ENCODE data around the gene ZBTB7C. TPM values are rescaled to one million over a fixed set of nuclear protein-coding genes. Genes with fewer than 3 reads are reported as not detected.

ZBTB7C gene
- total and polyA plus RNA-seq, 2 of the 4 experiments (the other 2 are of a cell fraction), result not detected

GRCh38 chr18:48111587-48111986 is 297.6 kb downstream of the ZBTB7C start:
- Histone ChIP-seq H2BK5ac (ENCODE audit: low read depth, low read length, poor library complexity, severe bottlenecking) (no peak overlapping the region), H3K9ac (ENCODE audit: low read depth, low read length) (no peak overlapping the region), H4K91ac (ENCODE audit: insufficient read depth, low read depth, low read length) (no peak overlapping the region), H3K79me1 (ENCODE audit: low read depth in 1 of 2, low read length in 2 of 2) (no peaks in the 10 kb centered on the region), H3K9me3 (ENCODE audit: control insufficient read depth, insufficient read depth, low read length) (no peaks in the 10 kb centered on the region), H2BK20ac (ENCODE audit: low read depth, low read length) (no peak overlapping the region), H4K8ac (ENCODE audit: low read depth in 2 of 2, low read length in 2 of 2) (no peak overlapping the region), H3K4me1 (ENCODE audit: control insufficient read depth, insufficient read depth, low read length) (no peaks in the 10 kb centered on the region), H3K18ac (ENCODE audit: low read depth, low read length) (no peak overlapping the region), H2AK5ac (ENCODE audit: low read depth, low read length) (no peak overlapping the region), H2AFZ (replicated peaks; ENCODE audit: low read length, poor library complexity) (peak overlapping the region; percentile 39), H2BK15ac (ENCODE audit: low read depth, low read length) (no peak overlapping the region), H3K4ac (ENCODE audit: low read depth, low read length) (no peak overlapping the region), H3K4me2 (ENCODE audit: low read depth, low read length) (no peak overlapping the region), H3K9me1 (ENCODE audit: insufficient read depth, low read length) (no peaks in the 10 kb centered on the region), H3K23ac (ENCODE audit: low read depth, low read length) (no peak overlapping the region), H4K5ac (ENCODE audit: low read depth, low read length) (no peak overlapping the region), H3K36me3 (ENCODE audit: control insufficient read depth, insufficient read depth, low read length) (no peaks in the 10 kb centered on the region), H2AK9ac (replicated peaks; ENCODE audit: low read depth, low read length, poor library complexity) (no peak overlapping the region), H3K27me3 (ENCODE audit: control insufficient read depth, insufficient read depth, low read length) (peaks cover 9% of the 10 kb centered on the region), H3K4me3 (ENCODE audit: insufficient read depth, low read depth, low read length) (no peak overlapping the region), H3K27ac (ENCODE audit: insufficient read depth, low read length) (no peak overlapping the region), H3K56ac (ENCODE audit: extremely low read depth, insufficient read depth, low read length) (no peak overlapping the region), H2BK120ac (ENCODE audit: low read depth, low read length) (no peak overlapping the region), H3K14ac (replicated peaks; ENCODE audit: low read depth, low read length) (no peak overlapping the region), H4K20me1 (ENCODE audit: insufficient read depth, low read length) (no peaks in the 10 kb centered on the region)
- WGBS, 2 experiments (ENCODE audit: extremely low coverage in 2 of 2, insufficient read length in 1 of 2), result no CpG with 5 or more reads among the region's 5 CpGs
- BruUV-seq (replicated peaks), result no TSS peak
- ChIA-PET CTCF (no interaction called here), POLR2A (ENCODE audit: unreplicated experiment) (no interaction called here)
- TF ChIP-seq, protein P1, sequence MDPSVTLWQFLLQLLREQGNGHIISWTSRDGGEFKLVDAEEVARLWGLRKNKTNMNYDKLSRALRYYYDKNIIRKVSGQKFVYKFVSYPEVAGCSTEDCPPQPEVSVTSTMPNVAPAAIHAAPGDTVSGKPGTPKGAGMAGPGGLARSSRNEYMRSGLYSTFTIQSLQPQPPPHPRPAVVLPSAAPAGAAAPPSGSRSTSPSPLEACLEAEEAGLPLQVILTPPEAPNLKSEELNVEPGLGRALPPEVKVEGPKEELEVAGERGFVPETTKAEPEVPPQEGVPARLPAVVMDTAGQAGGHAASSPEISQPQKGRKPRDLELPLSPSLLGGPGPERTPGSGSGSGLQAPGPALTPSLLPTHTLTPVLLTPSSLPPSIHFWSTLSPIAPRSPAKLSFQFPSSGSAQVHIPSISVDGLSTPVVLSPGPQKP (IDR thresholded peaks at IDR 0.05; ENCODE audit: borderline replicate concordance, low read depth, low read length), result no peak
- TF ChIP-seq RAD21 (IDR thresholded peaks at IDR 0.05; ENCODE audit: low read length) (no peak), USF2 (IDR thresholded peaks at IDR 0.05; ENCODE audit: low read depth, low read length) (no peak), FOS (IDR thresholded peaks at IDR 0.05; ENCODE audit: low read depth, low read length) (no peak), RCOR1 (IDR thresholded peaks at IDR 0.05; ENCODE audit: insufficient replicate concordance, low read length) (no peak), POLR2A (IDR thresholded peaks at IDR 0.05; ENCODE audit: low read depth, low read length) (no peak), MAFK (IDR thresholded peaks at IDR 0.05; ENCODE audit: low read depth, low read length) (no peak), CHD1 (IDR thresholded peaks at IDR 0.05; ENCODE audit: low read depth, low read length) (no peak), SMC3 (IDR thresholded peaks at IDR 0.05; ENCODE audit: low read depth, low read length) (no peak), MXI1 (IDR thresholded peaks at IDR 0.05; ENCODE audit: borderline replicate concordance, low read depth, low read length) (no peak), RFX5 (IDR thresholded peaks at IDR 0.05; ENCODE audit: low read depth, low read length) (no peak), CTCF (conservative IDR thresholded peaks at IDR 0.05; ENCODE audit: low read depth, low read length) (no peak), NFE2L2 (IDR thresholded peaks at IDR 0.05; ENCODE audit: low read depth, low read length) (no peak), MAZ (IDR thresholded peaks at IDR 0.05; ENCODE audit: borderline replicate concordance, low read depth, low read length) (no peak)
- in situ Hi-C loops (cut with MboI; ENCODE audit: low sequenced_read_pairs), result no loop called here
- dilution Hi-C loops (cut with HindIII; ENCODE audit: low sequenced_read_pairs, unreplicated experiment), result no loop called here
- DNase-seq (no peak), ATAC-seq (ENCODE audit: low read depth) (no peak)
- intact Hi-C loops (cut with micrococcal nuclease), result no loop called here
